ENCODE measurements around the gene EHD4.
A peak's percentile ranks its signal among the peaks of the same experiment; 100 is the strongest.

The EHD4 gene

GRCh38 chr15:41933771-41934170, 38.6 kb downstream of the EHD4 start:
- no peak for DNase-seq

DNA sequence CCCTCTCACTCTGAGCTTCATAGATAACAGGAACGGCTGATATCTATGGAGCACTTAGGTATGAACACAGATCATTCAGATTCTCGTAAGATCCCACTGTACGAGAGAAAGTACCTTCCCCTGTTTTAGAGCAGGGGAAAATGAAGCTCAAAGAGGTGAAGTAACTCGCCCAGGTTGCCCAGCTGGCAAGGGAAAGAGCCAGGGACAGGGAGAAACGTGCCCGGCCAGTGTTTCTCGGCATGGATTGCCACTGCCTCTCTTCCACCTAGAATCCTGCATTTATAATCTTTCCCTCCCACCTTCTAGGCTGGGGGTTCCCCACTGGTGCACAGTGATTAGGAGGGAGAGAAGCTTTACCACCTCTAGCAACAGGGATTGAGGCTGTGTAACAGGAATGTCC, 39.0 kb downstream of the EHD4 start:
- no peak for DNase-seq

DNA sequence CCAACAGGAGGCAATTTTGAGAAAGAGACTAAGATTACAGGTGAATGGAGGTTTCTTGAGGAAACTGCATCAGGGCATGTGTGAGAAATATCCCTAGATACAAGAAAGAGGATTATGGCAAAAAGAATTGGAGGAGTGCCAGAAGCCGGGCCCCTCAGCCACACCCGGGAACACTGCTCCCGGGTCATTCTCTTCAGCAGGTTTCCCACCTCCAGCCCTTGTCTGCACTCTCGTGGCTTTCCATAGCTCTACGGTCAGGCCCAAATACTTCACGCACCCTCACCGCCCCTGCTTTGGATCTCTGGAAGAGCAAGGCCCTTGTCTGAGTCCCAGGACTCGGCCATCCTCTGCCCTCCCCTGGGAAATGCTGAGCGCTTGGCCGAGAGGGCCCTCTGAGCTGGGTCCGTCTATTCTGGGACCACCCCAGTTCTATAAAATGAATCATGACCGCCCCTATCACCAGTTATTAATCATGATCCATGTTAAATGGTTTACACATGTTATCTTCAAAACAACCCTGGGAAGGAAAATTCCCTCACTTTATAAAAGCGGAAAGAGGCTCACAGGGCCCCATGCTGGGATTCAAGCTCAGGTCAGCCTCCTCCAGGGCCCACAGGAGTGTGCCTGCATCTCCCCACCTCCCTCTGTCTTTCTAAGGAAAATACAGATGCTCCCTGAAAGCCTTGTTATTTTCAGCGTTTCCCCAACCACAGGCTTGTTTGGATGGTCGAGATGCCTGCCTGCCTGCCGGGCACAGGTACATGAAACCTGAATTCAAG, 39.7 kb downstream of the EHD4 start:
- DNase-seq: no peak

GRCh38 chr15:41932101-41932500, 40.3 kb downstream of the EHD4 start:
- DNase-seq: no peak

- DNase-seq: no peak
Observed at GRCh38 chr15:41930867-41931222, 41.5 kb downstream of the EHD4 start.

- no peak for DNase-seq
Observed at GRCh38 chr15:41930221-41930866, 42.0 kb downstream of the EHD4 start.

GRCh38 chr15:41928637-41929620, 43.4 kb downstream of the EHD4 start:
- peak; percentile 21 to 75 for DNase-seq

GRCh38 chr15:41928100-41928499, 44.3 kb downstream of the EHD4 start:
- DNase-seq: no peak

- no peak for DNase-seq
Observed at GRCh38 chr15:41927536-41927935, 44.8 kb downstream of the EHD4 start.

DNA sequence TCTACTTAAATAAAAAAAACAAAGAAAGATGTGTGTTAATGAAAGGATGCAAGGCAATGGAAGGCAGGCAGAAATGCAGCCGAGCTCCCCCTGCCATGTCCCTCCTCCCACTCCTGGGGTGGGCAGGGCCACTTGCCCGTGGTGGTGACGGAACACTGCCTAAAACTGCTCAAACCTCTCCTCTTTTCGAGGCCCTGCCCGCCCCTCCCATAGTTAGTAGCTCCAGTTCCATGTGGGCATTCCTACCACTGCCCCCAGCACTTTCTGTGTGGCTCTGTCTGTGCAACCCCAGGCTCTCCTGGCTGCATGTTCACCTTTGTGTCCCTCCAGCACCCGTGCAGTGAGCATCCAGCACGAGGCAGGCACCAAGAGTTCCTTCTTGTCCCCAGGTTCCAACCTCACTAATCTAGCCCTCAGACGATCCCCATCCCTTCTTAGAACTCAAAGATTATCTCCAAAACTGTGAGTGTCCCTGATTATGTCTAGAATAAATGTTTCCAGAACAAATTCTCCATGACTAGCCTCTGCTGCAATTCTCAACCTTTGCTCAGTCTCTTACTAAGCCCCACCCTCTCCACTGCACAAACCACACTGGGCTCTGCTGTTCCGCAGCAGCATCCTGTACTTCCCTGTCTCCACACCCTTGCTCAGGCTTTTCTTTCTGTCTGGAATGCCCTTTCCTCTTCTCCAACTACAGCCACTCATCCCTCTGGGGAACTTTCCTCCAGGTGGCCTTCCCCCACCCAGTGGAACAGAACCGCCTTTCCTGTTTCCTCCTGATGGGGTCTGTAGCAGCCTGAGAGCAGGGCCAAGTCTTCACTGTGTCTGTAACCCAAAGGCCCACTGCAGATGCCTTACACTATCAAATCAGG, 45.9 kb downstream of the EHD4 start:
- peak in 1 of 2 experiments; percentile 27 for DNase-seq

- DNase-seq: no peak
Observed at GRCh38 chr15:41925086-41925608, 47.2 kb downstream of the EHD4 start.

- no peak for DNase-seq
Observed at GRCh38 chr15:41923401-41923997, 48.9 kb downstream of the EHD4 start.

- DNase-seq: no peak
Observed at GRCh38 chr15:41922353-41922752, 50.0 kb downstream of the EHD4 start.

DNA sequence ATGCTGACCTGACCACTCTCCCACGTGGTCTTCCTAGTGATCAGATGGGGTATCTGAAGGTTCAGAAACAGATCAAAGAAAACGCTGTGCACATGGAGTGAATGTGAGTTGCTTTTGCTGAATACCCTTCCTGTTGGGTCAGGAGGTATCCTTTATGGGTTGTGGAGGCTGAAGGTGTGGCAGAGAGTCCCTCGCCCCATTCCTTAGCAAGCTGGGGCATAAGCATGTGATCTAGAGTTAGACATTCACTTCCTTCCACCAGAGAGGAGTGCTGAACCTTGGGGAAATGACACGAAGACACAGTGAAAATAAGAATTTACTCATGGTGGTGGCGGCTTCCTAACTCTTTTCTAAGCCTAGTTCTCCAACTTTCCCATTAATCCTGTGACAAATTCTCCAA, 50.7 kb downstream of the EHD4 start:
- no peak for DNase-seq

DNA sequence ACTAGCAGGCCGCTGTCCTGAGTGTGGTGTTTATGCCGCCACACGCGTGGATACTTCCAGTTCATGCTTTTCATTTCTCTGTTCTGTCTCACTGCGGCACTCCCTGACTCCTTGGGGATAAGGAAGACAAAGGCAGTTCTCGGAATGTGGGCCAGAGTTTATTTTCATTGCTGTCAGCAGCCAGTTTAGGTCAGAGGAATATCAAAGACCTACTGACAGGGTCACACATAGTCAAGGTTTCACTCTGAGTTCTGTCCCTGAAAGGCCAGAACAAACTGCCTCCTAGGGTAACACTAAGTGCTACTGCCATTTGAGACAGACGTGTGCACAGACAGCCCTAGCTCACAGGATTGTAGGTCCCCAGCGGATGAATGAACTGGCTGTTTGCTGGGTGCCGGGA, 51.2 kb downstream of the EHD4 start:
- no peak for DNase-seq

DNA sequence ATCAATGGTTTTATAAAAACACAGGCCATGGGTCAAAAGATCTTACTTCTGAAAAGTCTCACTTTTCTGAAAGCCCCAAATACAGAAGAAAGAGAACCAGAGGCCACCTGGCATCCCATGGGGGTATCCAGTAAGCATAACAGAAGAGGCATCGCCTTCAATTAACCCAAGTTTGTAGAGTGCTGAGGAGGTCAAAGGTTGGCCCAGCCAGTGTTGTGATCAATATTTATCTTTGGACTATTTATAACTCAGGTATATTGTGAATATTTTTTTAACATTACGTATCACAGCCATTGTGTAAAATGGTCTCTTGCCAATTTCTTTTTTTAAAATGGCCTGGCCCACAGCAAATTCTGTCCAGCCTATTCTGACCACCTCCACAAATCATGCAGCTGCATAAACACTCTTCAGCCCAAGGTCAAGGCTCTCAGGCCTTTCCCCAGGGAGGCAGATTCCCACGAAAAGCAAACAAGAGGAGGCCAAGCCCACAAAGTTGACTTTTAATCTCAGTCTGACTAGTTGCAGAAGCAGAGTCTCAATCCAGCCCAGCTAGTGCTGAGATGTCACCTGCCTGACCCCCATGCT, 52.3 kb downstream of the EHD4 start:
- DNase-seq: no peak

- DNase-seq: no peak
Observed at GRCh38 chr15:41919201-41919820, 53.0 kb downstream of the EHD4 start.

- DNase-seq: no peak
Observed at GRCh38 chr15:41918506-41919126, 53.7 kb downstream of the EHD4 start.

DNA sequence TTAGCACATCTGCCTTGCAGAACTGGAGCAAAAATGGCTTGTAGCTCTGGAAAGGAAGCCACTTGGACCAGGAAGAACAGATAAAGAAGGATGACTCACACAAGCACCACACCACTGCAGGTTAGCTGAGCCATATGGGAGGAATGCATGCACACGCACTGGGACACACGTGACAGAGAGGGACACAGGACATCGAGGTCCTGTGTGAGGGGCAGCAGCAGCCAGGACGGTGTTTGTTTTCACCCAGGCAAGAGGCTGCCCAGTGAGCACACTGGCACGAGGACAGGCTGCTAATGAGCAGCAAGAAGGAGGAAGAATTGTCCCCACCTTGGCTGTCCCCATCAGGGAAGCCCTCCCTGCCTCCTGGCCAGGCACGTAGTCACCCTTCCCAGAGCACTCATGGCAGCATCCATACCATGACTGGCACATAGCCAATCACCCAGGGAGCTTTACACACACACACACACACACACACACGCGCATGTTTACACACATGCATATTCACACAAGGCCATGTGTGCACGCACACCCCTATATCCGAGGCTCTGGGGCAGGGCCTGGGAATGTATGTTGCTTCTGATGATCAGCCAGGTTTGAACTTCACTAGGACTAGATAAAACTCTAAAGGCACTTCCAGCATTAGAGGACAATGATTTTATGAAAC, 54.5 kb downstream of the EHD4 start:
- DNase-seq: no peak

Measured in NCI-H524 (cell line).